Panc1 (cell line): Measurements from ENCODE around the gene EEA1. TPM values are rescaled to one million over a fixed set of nuclear protein-coding genes. Genes with fewer than 3 reads are reported as not detected.

Experiments used
- ATAC-seq: fragments of 200-7000 bp; cut with Tn5 transposase; 2 replicates; pipeline ENCODE4 v1.9.1; 2020; ENCODE audit warnings: mild to moderate bottlenecking, moderate library complexity
- BruUV-seq: library from RNA; stranded (reverse); fragments of 400-500 nt; replicated peaks from 2 replicates; lab custom pipeline; 2021; lab: Mats Ljungman, UMichigan
- CTCF ChIA-PET: fragments of 300-600 bp; sonication (Branson Sonifier 250); formaldehyde crosslinking; loops from one replicate; lab custom pipeline; 2022; ENCODE audit warnings: antibody characterized with exemption; lab: Charles Lee
- POLR2A ChIA-PET: fragments of 300-600 bp; sonication (Branson Sonifier 250); formaldehyde crosslinking; loops from one replicate; lab custom pipeline; 2022; ENCODE audit warnings: antibody characterized with exemption; lab: Charles Lee
- DNase-seq: peaks from one replicate; pipeline ENCODE4 v3.0.0-alpha.2; 2010; ENCODE audit warnings: low read depth, low spot score
- H3K27ac ChIP-seq: 2 replicates; pipeline ENCODE4 v1.5.1; 2011; ENCODE audit warnings: mild to moderate bottlenecking, low read length, inconsistent platforms
- H3K27me3 ChIP-seq: fragments of 200-500 bp; sonication (Bioruptor generic); 2 replicates; pipeline ENCODE4 v1.6.0; 2014; ENCODE audit warnings: low read length, inconsistent platforms; ENCODE audit not compliant: control insufficient read depth, insufficient read depth
- H3K36me3 ChIP-seq: fragments of 200-500 bp; sonication (Bioruptor generic); 2 replicates; pipeline ENCODE4 v1.5.1; 2014; ENCODE audit warnings: inconsistent platforms, mild to moderate bottlenecking, low read length, moderate library complexity; ENCODE audit not compliant: control insufficient read depth, insufficient read depth
- H3K4me1 ChIP-seq: 2 replicates; pipeline ENCODE4 v1.5.1; 2011; ENCODE audit warnings: inconsistent platforms, mild to moderate bottlenecking, low read length, moderate library complexity; ENCODE audit not compliant: control insufficient read depth, insufficient read depth
- H3K4me3 ChIP-seq, 2 experiments: 2 replicates each; pipeline ENCODE4 v1.5.1; 2011 to 2012; ENCODE audit warnings: low read depth in 2 of 2, low read length in 2 of 2, mild to moderate bottlenecking in 2 of 2, inconsistent platforms in 1 of 2, moderate library complexity in 1 of 2
- H3K9me3 ChIP-seq: fragments of 200-500 bp; sonication (Bioruptor generic); 2 replicates; pipeline ENCODE4 v1.5.1; 2014; ENCODE audit warnings: low read depth, mild to moderate bottlenecking, inconsistent platforms, low read length, moderate library complexity; ENCODE audit not compliant: control insufficient read depth, insufficient read depth
- POLR2AphosphoS5 ChIP-seq: IDR thresholded peaks from 2 replicates; pipeline ENCODE4 v1.6.1; 2012; ENCODE audit warnings: mild to moderate bottlenecking, low read depth, low read length, moderate library complexity
- SIN3A ChIP-seq: IDR thresholded peaks from 2 replicates; pipeline ENCODE4 v1.6.1; 2012; ENCODE audit warnings: low read depth, mild to moderate bottlenecking, low read length, moderate library complexity, borderline replicate concordance; ENCODE audit not compliant: insufficient read depth
- TCF7L2 ChIP-seq: IDR thresholded peaks from 2 replicates; pipeline ENCODE4 v1.6.1; 2011; ENCODE audit warnings: mild to moderate bottlenecking, low read depth, low read length, inconsistent platforms
- in situ Hi-C: cut with HindIII; loops from 2 replicates; pipeline ENCODE4 v1.10.0; 2016; ENCODE audit warnings: low sequenced_read_pairs, low pct_unique_long_range_greater_than_20kb
- intact Hi-C: fragments of 100-400 bp; cut with micrococcal nuclease; formaldehyde crosslinking; loops from one replicate; pipeline ENCODE4 v1.10.0; 2022; ENCODE audit not compliant: unreplicated experiment
- total RNA-seq: library from RNA; stranded (reverse); gene quantifications from one replicate; pipeline ENCODE4 v1.2.1, GENCODE V29; 2021; ENCODE audit not compliant: unreplicated experiment
- TF ChIP-seq, protein P1 (sequence below): fragments of 450-650 bp; IDR thresholded peaks from 2 replicates; pipeline ENCODE4 v1.5.1; 2017; ENCODE audit warnings: mild to moderate bottlenecking
- TF ChIP-seq, protein P2 (sequence below), 2 experiments: IDR thresholded peaks; 2 replicates each; pipeline ENCODE4 v1.6.1; 2011 to 2012; ENCODE audit warnings: low read depth in 2 of 2, control low read depth in 1 of 2, low read length in 1 of 2, mild to moderate bottlenecking in 1 of 2, moderate library complexity in 1 of 2; ENCODE audit not compliant: insufficient read depth in 1 of 2

Gene EEA1
- total RNA-seq, 1 experiment from 2014 or later, result 15.1 TPM

DNA sequence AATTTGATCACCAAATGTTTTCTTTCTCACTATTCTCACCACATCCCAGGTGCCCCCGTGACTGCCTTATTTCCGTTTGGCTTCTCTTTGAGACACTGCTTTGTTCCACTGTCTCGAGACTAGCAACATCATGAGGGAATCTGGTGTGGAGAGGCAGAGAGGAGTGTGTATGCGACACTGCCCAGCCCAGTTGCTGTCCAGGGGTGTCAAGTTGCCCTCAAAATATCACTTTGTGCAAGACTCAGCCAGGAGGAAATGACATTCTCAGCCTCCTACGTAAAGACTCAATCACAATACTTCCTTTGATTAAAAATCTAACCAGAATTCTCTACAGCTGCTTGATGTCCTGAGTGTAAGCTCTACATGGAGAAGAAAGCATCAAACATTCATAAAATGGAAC lies 48.2 kb upstream of the EEA1 start:
- no peak for ATAC-seq
- in situ Hi-C loops, result no loop called here
- CTCF ChIA-PET, result no interaction called here

DNA sequence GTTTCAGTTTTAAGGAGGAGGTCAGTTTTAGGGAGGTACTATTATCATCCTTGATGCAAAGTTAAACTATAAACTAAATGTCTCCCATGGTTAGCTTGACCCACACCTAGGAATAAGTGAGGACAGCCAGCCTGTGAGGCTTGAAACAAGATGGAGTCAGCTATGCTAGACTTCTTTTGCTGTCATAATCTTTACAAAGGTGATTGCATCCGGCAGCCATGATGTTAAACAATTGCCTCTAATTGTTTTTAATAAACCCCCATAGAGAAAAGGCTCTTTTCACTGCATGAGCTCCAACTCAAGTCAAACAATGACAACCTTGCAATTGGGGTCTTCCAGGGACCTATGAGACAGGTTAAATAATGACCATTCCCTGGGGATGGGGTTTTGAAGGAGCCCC lies 45.7 kb upstream of the EEA1 start:
- TF ChIP-seq TCF7L2 (no peak), SIN3A (no peak), POLR2AphosphoS5 (no peak)
- TF ChIP-seq, protein P1, sequence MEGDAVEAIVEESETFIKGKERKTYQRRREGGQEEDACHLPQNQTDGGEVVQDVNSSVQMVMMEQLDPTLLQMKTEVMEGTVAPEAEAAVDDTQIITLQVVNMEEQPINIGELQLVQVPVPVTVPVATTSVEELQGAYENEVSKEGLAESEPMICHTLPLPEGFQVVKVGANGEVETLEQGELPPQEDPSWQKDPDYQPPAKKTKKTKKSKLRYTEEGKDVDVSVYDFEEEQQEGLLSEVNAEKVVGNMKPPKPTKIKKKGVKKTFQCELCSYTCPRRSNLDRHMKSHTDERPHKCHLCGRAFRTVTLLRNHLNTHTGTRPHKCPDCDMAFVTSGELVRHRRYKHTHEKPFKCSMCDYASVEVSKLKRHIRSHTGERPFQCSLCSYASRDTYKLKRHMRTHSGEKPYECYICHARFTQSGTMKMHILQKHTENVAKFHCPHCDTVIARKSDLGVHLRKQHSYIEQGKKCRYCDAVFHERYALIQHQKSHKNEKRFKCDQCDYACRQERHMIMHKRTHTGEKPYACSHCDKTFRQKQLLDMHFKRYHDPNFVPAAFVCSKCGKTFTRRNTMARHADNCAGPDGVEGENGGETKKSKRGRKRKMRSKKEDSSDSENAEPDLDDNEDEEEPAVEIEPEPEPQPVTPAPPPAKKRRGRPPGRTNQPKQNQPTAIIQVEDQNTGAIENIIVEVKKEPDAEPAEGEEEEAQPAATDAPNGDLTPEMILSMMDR, result no peak
- TF ChIP-seq, protein P2, sequence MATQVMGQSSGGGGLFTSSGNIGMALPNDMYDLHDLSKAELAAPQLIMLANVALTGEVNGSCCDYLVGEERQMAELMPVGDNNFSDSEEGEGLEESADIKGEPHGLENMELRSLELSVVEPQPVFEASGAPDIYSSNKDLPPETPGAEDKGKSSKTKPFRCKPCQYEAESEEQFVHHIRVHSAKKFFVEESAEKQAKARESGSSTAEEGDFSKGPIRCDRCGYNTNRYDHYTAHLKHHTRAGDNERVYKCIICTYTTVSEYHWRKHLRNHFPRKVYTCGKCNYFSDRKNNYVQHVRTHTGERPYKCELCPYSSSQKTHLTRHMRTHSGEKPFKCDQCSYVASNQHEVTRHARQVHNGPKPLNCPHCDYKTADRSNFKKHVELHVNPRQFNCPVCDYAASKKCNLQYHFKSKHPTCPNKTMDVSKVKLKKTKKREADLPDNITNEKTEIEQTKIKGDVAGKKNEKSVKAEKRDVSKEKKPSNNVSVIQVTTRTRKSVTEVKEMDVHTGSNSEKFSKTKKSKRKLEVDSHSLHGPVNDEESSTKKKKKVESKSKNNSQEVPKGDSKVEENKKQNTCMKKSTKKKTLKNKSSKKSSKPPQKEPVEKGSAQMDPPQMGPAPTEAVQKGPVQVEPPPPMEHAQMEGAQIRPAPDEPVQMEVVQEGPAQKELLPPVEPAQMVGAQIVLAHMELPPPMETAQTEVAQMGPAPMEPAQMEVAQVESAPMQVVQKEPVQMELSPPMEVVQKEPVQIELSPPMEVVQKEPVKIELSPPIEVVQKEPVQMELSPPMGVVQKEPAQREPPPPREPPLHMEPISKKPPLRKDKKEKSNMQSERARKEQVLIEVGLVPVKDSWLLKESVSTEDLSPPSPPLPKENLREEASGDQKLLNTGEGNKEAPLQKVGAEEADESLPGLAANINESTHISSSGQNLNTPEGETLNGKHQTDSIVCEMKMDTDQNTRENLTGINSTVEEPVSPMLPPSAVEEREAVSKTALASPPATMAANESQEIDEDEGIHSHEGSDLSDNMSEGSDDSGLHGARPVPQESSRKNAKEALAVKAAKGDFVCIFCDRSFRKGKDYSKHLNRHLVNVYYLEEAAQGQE (IDR thresholded peaks at IDR 0.05; ENCODE audit: insufficient read depth in 1 of 2, low read depth in 2 of 2, low read length in 1 of 2), result no peak
- in situ Hi-C loops, result no loop called here
- BruUV-seq, result no TSS peak
- ATAC-seq (no peak), DNase-seq (no peak)
- no peak overlapping the region for H3K27ac ChIP-seq
- no peak overlapping the region for H3K4me3 ChIP-seq
- POLR2A ChIA-PET, result no interaction called here
- H3K9me3 ChIP-seq, result no peaks in the 10 kb centered on the region
- H3K36me3 ChIP-seq, result no peaks in the 10 kb centered on the region
- H3K4me1 ChIP-seq, result no peaks in the 10 kb centered on the region; the same call in 1 of the 2 replicates
- H3K27me3 ChIP-seq, result no peaks in the 10 kb centered on the region
- CTCF ChIA-PET, result no interaction called here
- intact Hi-C loops, result no loop called here

More for the DNA sequence above, 48.2 kb upstream of the EEA1 start:
- H3K9me3 ChIP-seq, result no peaks in the 10 kb centered on the region
- TF ChIP-seq SIN3A, result no peak
- TF ChIP-seq, protein P2 (IDR thresholded peaks at IDR 0.05; ENCODE audit: insufficient read depth in 1 of 2, low read depth in 2 of 2, low read length in 1 of 2), result no peak
- no peak for TF ChIP-seq TCF7L2
- TF ChIP-seq, protein P1, result no peak
- no peak for TF ChIP-seq POLR2AphosphoS5
- no peak for DNase-seq
- H3K4me3 ChIP-seq, result no peak overlapping the region
- POLR2A ChIA-PET, result no interaction called here
- intact Hi-C loops, result no loop called here
- H3K36me3 ChIP-seq, result no peaks in the 10 kb centered on the region
- no peak overlapping the region for H3K27ac ChIP-seq
- BruUV-seq, result no TSS peak
- H3K4me1 ChIP-seq, result no peaks in the 10 kb centered on the region; the same call in 1 of the 2 replicates
- no peaks in the 10 kb centered on the region for H3K27me3 ChIP-seq
